HG02884 (cell line): ENCODE results near the gene FOXK1.

Experiments used
- ATAC-seq: cut with Tn5 transposase; IDR thresholded peaks from one replicate; pipeline ENCODE4 v1.9.1; 2021; ENCODE audit warnings: mild to moderate bottlenecking, moderate library complexity; ENCODE audit not compliant: unreplicated experiment

The FOXK1 gene

GRCh38 chr7:4815609-4816418, 133.7 kb downstream of the FOXK1 start:
- no peak for ATAC-seq

GRCh38 chr7:4816419-4817080, 134.5 kb downstream of the FOXK1 start:
- no peak for ATAC-seq

DNA sequence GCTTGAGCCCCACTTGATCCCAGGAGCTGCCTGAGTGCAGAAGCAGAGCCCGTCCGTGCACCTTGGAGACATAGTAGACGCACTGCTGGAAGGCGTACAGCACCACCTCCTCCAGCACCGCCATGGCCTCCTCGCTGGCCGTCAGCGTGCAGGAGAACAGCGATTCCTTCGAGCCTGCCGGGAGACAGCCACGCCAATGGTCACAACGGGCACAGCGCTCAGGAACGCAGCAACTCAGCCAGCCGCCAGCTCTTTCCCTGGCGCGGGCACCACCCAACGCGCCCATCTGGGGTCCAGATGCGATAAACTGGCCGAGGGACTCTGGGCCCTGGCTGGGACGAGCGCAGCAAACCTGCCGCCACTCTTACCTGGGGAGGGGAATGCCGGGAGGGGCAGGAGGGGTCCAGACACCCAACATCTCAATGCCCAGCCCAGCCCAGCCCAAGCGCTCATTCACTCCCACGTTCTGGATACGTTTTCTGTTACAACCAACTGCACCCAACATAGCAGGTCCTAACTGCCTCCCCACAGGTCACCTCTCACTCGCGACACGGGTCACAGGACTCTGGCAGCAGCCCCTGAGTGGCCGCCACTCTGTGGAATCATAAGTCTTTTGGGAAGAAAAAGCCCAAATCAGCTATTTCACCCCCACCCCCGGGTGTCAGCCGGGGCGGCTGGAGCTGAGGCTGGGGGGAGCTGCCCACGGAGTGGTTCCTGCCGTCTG, 135.2 kb downstream of the FOXK1 start:
- no peak for ATAC-seq

DNA sequence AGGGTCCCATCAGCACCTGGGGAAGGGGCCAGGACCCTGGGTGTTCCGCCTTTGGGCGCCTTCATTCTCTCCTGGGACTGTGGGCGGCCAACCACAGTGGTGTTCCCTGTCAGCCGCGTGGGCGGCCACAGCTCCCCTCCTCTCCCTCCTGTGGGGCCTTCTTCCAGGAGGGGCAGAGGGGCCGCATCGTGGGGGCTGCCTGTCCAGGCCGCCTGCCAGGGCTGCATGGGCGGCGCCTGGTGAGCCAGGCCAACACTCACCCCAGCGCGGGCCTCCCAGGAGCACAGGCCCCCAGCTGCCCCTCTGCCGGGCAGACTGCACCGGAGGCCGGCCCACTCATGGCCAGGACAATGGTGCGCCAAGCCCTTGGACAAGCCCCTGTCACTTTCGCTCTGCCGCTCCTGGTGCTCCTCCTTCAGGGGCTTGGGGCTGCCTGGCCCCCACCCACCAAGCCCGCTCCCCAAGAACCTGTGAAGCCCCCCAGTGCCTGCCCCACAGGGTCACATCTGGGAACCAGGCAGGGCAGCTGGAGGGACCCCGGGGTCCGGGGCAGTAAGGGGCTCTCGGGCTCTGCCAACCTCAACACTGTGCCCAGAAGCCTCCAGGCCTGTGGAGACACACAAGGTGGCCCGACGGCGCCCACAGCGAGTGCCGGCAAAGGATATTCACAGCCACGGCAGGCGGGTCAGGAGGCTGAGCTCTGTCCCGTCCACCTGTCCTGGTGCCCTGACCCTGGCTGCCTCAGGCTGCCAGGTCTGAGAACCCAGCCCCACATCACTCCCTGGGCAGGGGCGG, 136.1 kb downstream of the FOXK1 start:
- ATAC-seq, result no peak

GRCh38 chr7:4819560-4820404, 137.7 kb downstream of the FOXK1 start:
- ATAC-seq, result no peak

DNA sequence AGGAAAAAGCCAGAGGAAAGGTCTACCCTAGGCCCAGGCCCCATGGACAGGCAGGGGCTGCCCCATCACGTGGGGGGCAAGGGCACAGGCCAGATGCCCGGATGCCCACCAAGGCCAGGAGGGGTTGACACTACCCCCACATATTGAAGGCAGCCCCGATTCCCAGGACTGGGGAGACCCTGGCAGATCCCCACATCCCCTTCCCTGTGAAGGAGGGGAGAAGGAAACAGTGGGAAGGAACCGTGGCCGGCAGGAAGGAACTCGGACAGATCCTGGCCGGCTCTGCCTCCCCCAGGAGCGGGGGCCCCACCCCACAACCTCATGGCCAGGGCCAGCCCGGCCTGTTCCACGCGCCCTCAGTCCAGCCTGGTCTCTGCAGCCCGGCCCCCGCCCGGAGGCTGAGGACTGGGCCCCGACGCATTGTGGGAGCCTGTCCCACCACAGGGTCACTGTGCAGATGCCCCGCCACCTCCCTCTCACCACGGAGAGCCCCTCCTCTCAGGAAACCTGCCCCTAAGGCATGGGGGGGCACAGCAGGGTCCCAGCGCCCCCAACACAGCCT, 138.4 kb downstream of the FOXK1 start:
- no peak for ATAC-seq
